ENCODE results near the gene BNC2.

BNC2 gene

GRCh38 chr9:16682273-16682672, 188.2 kb downstream of the BNC2 start:
- no peak for TF ChIP-seq NFIC (IDR thresholded peaks at IDR 0.05)
- TF ChIP-seq FOXM1 (IDR thresholded peaks at IDR 0.05; ENCODE audit: borderline replicate concordance, low read depth), result no peak
- no peak for TF ChIP-seq TCF12 (IDR thresholded peaks at IDR 0.05; ENCODE audit: low read depth)
- TF ChIP-seq YY1 (IDR thresholded peaks at IDR 0.05; ENCODE audit: low read depth), result no peak
- TF ChIP-seq RAD21 (IDR thresholded peaks at IDR 0.05; ENCODE audit: low read depth), result no peak
- TF ChIP-seq EGR1 (IDR thresholded peaks at IDR 0.05), result no peak
- TF ChIP-seq EP300 (IDR thresholded peaks at IDR 0.05; ENCODE audit: borderline replicate concordance), result no peak
- TF ChIP-seq CEBPB (IDR thresholded peaks at IDR 0.05), result no peak
- TF ChIP-seq MAX (IDR thresholded peaks at IDR 0.05), result no peak
- no peak for TF ChIP-seq REST (IDR thresholded peaks at IDR 0.05; ENCODE audit: low read depth)
- TF ChIP-seq CREB1 (IDR thresholded peaks at IDR 0.05; ENCODE audit: low read depth), result no peak
- no peak for TF ChIP-seq TEAD4 (IDR thresholded peaks at IDR 0.05)

GRCh38 chr9:16681652-16681987, 188.8 kb downstream of the BNC2 start:
- TF ChIP-seq TAF1 (IDR thresholded peaks at IDR 0.05; ENCODE audit: low read depth) (no peak), REST (IDR thresholded peaks at IDR 0.05; ENCODE audit: low read depth) (no peak), CEBPB (IDR thresholded peaks at IDR 0.05) (no peak), EP300 (IDR thresholded peaks at IDR 0.05; ENCODE audit: borderline replicate concordance) (no peak), RAD21 (IDR thresholded peaks at IDR 0.05; ENCODE audit: low read depth) (no peak), NFIC (IDR thresholded peaks at IDR 0.05) (no peak), FOXM1 (IDR thresholded peaks at IDR 0.05; ENCODE audit: borderline replicate concordance, low read depth) (no peak), EGR1 (IDR thresholded peaks at IDR 0.05) (no peak), TCF12 (IDR thresholded peaks at IDR 0.05; ENCODE audit: low read depth) (no peak)
- TF ChIP-seq, protein P1, sequence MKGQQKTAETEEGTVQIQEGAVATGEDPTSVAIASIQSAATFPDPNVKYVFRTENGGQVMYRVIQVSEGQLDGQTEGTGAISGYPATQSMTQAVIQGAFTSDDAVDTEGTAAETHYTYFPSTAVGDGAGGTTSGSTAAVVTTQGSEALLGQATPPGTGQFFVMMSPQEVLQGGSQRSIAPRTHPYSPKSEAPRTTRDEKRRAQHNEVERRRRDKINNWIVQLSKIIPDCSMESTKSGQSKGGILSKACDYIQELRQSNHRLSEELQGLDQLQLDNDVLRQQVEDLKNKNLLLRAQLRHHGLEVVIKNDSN (IDR thresholded peaks at IDR 0.05), result no peak

GRCh38 chr9:16680975-16681651, 189.4 kb downstream of the BNC2 start:
- TF ChIP-seq EP300 (IDR thresholded peaks at IDR 0.05; ENCODE audit: borderline replicate concordance) (no peak), CEBPB (IDR thresholded peaks at IDR 0.05) (no peak), EGR1 (IDR thresholded peaks at IDR 0.05) (no peak), MAX (IDR thresholded peaks at IDR 0.05) (no peak), REST (IDR thresholded peaks at IDR 0.05; ENCODE audit: low read depth) (no peak), YY1 (IDR thresholded peaks at IDR 0.05; ENCODE audit: low read depth) (no peak), CREB1 (IDR thresholded peaks at IDR 0.05; ENCODE audit: low read depth) (no peak), TEAD4 (IDR thresholded peaks at IDR 0.05) (no peak), NFIC (IDR thresholded peaks at IDR 0.05) (no peak), FOXM1 (IDR thresholded peaks at IDR 0.05; ENCODE audit: borderline replicate concordance, low read depth) (no peak), TAF1 (IDR thresholded peaks at IDR 0.05; ENCODE audit: low read depth) (no peak)
- TF ChIP-seq, protein P1 (IDR thresholded peaks at IDR 0.05), result no peak

DNA sequence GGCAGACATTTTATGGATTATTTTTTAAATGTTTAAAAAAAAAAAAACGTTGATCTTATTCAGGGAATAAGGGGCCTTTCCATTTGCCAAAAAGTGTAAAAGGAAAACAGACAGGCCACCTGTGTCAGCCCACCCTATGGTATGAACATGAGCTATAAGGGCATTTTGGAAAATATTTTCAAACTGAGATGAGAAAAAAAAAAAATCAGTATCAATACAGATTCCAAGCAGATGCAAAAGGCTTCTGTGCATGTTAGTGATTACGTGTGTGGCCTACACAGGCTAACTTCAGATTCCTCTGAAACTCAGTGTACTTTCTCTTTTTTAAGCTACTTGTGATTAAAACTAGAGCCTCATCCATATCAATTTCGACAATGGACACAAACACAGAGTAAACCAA, 189.9 kb downstream of the BNC2 start:
- no peak for TF ChIP-seq FOXM1 (IDR thresholded peaks at IDR 0.05; ENCODE audit: borderline replicate concordance, low read depth)
- TF ChIP-seq CEBPB (IDR thresholded peaks at IDR 0.05), result no peak
- no peak for TF ChIP-seq REST (IDR thresholded peaks at IDR 0.05; ENCODE audit: low read depth)
- no peak for TF ChIP-seq EGR1 (IDR thresholded peaks at IDR 0.05)
- TF ChIP-seq TCF12 (IDR thresholded peaks at IDR 0.05; ENCODE audit: low read depth), result no peak
- TF ChIP-seq ZBTB7A (IDR thresholded peaks at IDR 0.05; ENCODE audit: low read depth), result no peak
- TF ChIP-seq TEAD4 (IDR thresholded peaks at IDR 0.05), result no peak
- TF ChIP-seq, protein P1 (IDR thresholded peaks at IDR 0.05), result no peak
- TF ChIP-seq EP300 (IDR thresholded peaks at IDR 0.05; ENCODE audit: borderline replicate concordance), result no peak
- no peak for TF ChIP-seq NFIC (IDR thresholded peaks at IDR 0.05)
- no peak for TF ChIP-seq CREB1 (IDR thresholded peaks at IDR 0.05; ENCODE audit: low read depth)
- TF ChIP-seq MAX (IDR thresholded peaks at IDR 0.05), result no peak
- no peak for TF ChIP-seq TAF1 (IDR thresholded peaks at IDR 0.05; ENCODE audit: low read depth)
- no peak for TF ChIP-seq RAD21 (IDR thresholded peaks at IDR 0.05; ENCODE audit: low read depth)
- TF ChIP-seq YY1 (IDR thresholded peaks at IDR 0.05; ENCODE audit: low read depth), result no peak

All from Ishikawa (cell line).